GM23338 (cell line): ENCODE data around the gene CCDC122. TPM values are rescaled to one million over a fixed set of nuclear protein-coding genes. Genes with fewer than 3 reads are reported as not detected.

Source experiments
- ATAC-seq: fragments of 200-7000 bp; cut with Tn5 transposase; 3 replicates; pipeline ENCODE4 v1.9.1; 2020
- DNase-seq: peaks from one replicate; pipeline ENCODE4 v3.0.0-alpha.2; 2015; ENCODE audit warnings: low spot score
- H2AFZ ChIP-seq: fragments of 200-600 bp; sonication (generic); 2 replicates; pipeline ENCODE4 v1.8.0; 2016; ENCODE audit warnings: antibody characterized with exemption, mild to moderate bottlenecking, moderate library complexity
- H3F3A ChIP-seq: fragments of 200-600 bp; sonication (generic); replicated peaks from 2 replicates; pipeline ENCODE4 v1.8.0; 2017; ENCODE audit warnings: antibody characterized with exemption, mixed run types, low read depth
- H3K27ac ChIP-seq: fragments of 200-600 bp; sonication (generic); 2 replicates; pipeline ENCODE4 v1.6.1; 2016; ENCODE audit warnings: low read depth
- H3K27me3 ChIP-seq: fragments of 200-600 bp; sonication (generic); 2 replicates; pipeline ENCODE4 v1.8.0; 2016; ENCODE audit warnings: mild to moderate bottlenecking, mixed run types, moderate library complexity; ENCODE audit not compliant: insufficient read depth
- H3K36me3 ChIP-seq: fragments of 200-600 bp; sonication (generic); 2 replicates; pipeline ENCODE4 v1.8.0; 2016; ENCODE audit warnings: mild to moderate bottlenecking; ENCODE audit not compliant: insufficient read depth
- H3K4me1 ChIP-seq: fragments of 200-600 bp; sonication (generic); 2 replicates; pipeline ENCODE4 v1.8.0; 2016; ENCODE audit warnings: mild to moderate bottlenecking, moderate library complexity; ENCODE audit not compliant: insufficient read depth
- H3K4me2 ChIP-seq: fragments of 200-600 bp; sonication (generic); 2 replicates; pipeline ENCODE4 v1.7.1; 2017; ENCODE audit warnings: mixed run types
- H3K4me3 ChIP-seq: fragments of 200-600 bp; sonication (generic); 2 replicates; pipeline ENCODE4 v1.6.1; 2016; ENCODE audit warnings: mixed run types
- H3K79me2 ChIP-seq: fragments of 200-600 bp; sonication (generic); replicated peaks from 2 replicates; pipeline ENCODE4 v1.8.0; 2017; ENCODE audit warnings: mild to moderate bottlenecking; ENCODE audit not compliant: insufficient read depth
- H3K9me2 ChIP-seq: fragments of 200-600 bp; sonication (generic); 2 replicates; pipeline ENCODE4 v1.8.0; 2017; ENCODE audit not compliant: insufficient read depth
- H4K20me1 ChIP-seq: fragments of 200-600 bp; sonication (generic); replicated peaks from 2 replicates; pipeline ENCODE4 v1.8.0; 2017; ENCODE audit warnings: mild to moderate bottlenecking; ENCODE audit not compliant: insufficient read depth
- H3K27ac Mint-ChIP-seq: 2 replicates; pipeline ENCODE4 v1.8.0; 2020; ENCODE audit warnings: inconsistent platforms, mild to moderate bottlenecking, moderate library complexity, mixed read lengths
- H3K27me3 Mint-ChIP-seq: 3 replicates; pipeline ENCODE4 v1.8.0; 2022; ENCODE audit warnings: low read depth, mild to moderate bottlenecking, moderate library complexity, mixed read lengths, inconsistent platforms; ENCODE audit not compliant: insufficient read depth, poor library complexity
- H3K36me3 Mint-ChIP-seq: 3 replicates; pipeline ENCODE4 v1.8.0; 2021; ENCODE audit warnings: low read depth, mild to moderate bottlenecking, inconsistent platforms, moderate library complexity, mixed read lengths
- H3K4me1 Mint-ChIP-seq: 3 replicates; pipeline ENCODE4 v1.8.0; 2020; ENCODE audit warnings: mild to moderate bottlenecking, inconsistent platforms, mixed read lengths
- H3K4me3 Mint-ChIP-seq: 3 replicates; pipeline ENCODE4 v1.8.0; 2021; ENCODE audit warnings: moderate library complexity, mild to moderate bottlenecking, inconsistent platforms, mixed read lengths
- H3K9me3 Mint-ChIP-seq: 3 replicates; pipeline ENCODE4 v1.8.0; 2020; ENCODE audit warnings: moderate library complexity, mild to moderate bottlenecking, inconsistent platforms, mixed read lengths
- CTCF ChIP-seq, 2 experiments: fragments of 200-600 bp in 1 of 2; sonication (generic) in 1 of 2; conservative IDR thresholded peaks; 2 replicates each; pipeline versions ENCODE4 v1.5.1 to v1.6.1; 2016 to 2017; ENCODE audit warnings: antibody characterized with exemption in 2 of 2, low read depth in 2 of 2, mild to moderate bottlenecking in 2 of 2, moderate library complexity in 1 of 2
- EZH2 ChIP-seq: fragments of 200-600 bp; sonication (generic); IDR thresholded peaks from one replicate; pipeline ENCODE4 v1.8.0; 2017; ENCODE audit warnings: antibody characterized with exemption, mild to moderate bottlenecking, low read depth; ENCODE audit not compliant: unreplicated experiment
- EZH2phosphoT487 ChIP-seq: fragments of 200-600 bp; sonication (generic); IDR thresholded peaks from one replicate; pipeline ENCODE4 v1.8.1; 2018; ENCODE audit warnings: antibody characterized with exemption; ENCODE audit not compliant: unreplicated experiment
- POLR2AphosphoS5 ChIP-seq: IDR thresholded peaks from 2 replicates; pipeline ENCODE4 v1.6.1; 2016; ENCODE audit warnings: antibody characterized with exemption, low read depth
- STAT1 ChIP-seq: IDR thresholded peaks from one replicate; pipeline ENCODE4 v1.6.1; 2016; ENCODE audit warnings: antibody characterized with exemption; ENCODE audit not compliant: unreplicated experiment
- ZNF114 ChIP-seq: fragments of 250-450 bp; sonication (Bioruptor Pico); IDR thresholded peaks from 2 replicates; pipeline ENCODE4 v1.5.0; 2020; ENCODE audit warnings: mild to moderate bottlenecking, moderate library complexity
- ZNF331 ChIP-seq: fragments of 250-450 bp; sonication (Bioruptor Pico); IDR thresholded peaks from 2 replicates; pipeline ENCODE4 v1.5.0; 2020; ENCODE audit warnings: low read depth, mild to moderate bottlenecking, moderate library complexity
- polyA plus RNA-seq: library from polyadenylated mRNA; unstranded; fragments of >200 nt; fragmentation: Nextera tagmentation; extraction: Ambion mirVana; gene quantifications from 2 replicates; pipeline ENCODE4 v1.2.1, GENCODE V29; 2016
- total RNA-seq: library from RNA; depleted of rRNA; stranded (reverse); fragments of >200 nt; shearing (Covaris generic); gene quantifications from 2 replicates; pipeline ENCODE4 v1.2.3, GENCODE V29; 2014
- TF ChIP-seq, protein P1 (sequence below): IDR thresholded peaks from 2 replicates; pipeline ENCODE4 v1.6.1; 2016; ENCODE audit warnings: antibody characterized with exemption
- TF ChIP-seq, protein P2 (sequence below): IDR thresholded peaks from one replicate; pipeline ENCODE4 v1.6.1; 2018; ENCODE audit warnings: antibody characterized with exemption; ENCODE audit not compliant: unreplicated experiment

The CCDC122 gene
- total and polyA plus RNA-seq, 2 experiments from 2014 or later = 7.5 to 30.6 TPM

DNA sequence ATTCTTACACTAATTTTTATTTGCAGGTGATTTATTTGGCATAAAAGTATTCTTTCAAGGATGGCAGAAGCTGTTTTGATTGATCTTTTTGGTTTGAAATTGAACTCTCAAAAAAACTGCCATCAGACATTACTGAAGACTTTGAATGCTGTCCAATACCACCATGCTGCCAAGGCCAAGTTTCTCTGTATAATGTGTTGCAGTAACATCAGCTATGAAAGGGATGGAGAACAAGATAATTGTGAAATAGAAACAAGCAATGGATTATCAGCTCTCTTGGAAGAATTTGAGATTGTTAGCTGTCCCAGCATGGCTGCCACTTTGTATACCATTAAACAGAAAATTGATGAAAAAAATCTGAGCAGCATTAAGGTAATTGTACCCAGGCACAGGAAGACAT lies 1.4 kb upstream of the CCDC122 start (continued):
- TF ChIP-seq POLR2AphosphoS5 (no peak), EZH2 (no peak), ZNF114 (no peak), ZNF331 (CRISPR knock-in tag) (no peak), CTCF (conservative IDR thresholded peaks at IDR 0.05; ENCODE audit: low read depth in 2 of 2) (no peak), STAT1 (no peak)
- TF ChIP-seq, protein P1, sequence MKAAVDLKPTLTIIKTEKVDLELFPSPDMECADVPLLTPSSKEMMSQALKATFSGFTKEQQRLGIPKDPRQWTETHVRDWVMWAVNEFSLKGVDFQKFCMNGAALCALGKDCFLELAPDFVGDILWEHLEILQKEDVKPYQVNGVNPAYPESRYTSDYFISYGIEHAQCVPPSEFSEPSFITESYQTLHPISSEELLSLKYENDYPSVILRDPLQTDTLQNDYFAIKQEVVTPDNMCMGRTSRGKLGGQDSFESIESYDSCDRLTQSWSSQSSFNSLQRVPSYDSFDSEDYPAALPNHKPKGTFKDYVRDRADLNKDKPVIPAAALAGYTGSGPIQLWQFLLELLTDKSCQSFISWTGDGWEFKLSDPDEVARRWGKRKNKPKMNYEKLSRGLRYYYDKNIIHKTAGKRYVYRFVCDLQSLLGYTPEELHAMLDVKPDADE = no peak
- TF ChIP-seq, protein P2, sequence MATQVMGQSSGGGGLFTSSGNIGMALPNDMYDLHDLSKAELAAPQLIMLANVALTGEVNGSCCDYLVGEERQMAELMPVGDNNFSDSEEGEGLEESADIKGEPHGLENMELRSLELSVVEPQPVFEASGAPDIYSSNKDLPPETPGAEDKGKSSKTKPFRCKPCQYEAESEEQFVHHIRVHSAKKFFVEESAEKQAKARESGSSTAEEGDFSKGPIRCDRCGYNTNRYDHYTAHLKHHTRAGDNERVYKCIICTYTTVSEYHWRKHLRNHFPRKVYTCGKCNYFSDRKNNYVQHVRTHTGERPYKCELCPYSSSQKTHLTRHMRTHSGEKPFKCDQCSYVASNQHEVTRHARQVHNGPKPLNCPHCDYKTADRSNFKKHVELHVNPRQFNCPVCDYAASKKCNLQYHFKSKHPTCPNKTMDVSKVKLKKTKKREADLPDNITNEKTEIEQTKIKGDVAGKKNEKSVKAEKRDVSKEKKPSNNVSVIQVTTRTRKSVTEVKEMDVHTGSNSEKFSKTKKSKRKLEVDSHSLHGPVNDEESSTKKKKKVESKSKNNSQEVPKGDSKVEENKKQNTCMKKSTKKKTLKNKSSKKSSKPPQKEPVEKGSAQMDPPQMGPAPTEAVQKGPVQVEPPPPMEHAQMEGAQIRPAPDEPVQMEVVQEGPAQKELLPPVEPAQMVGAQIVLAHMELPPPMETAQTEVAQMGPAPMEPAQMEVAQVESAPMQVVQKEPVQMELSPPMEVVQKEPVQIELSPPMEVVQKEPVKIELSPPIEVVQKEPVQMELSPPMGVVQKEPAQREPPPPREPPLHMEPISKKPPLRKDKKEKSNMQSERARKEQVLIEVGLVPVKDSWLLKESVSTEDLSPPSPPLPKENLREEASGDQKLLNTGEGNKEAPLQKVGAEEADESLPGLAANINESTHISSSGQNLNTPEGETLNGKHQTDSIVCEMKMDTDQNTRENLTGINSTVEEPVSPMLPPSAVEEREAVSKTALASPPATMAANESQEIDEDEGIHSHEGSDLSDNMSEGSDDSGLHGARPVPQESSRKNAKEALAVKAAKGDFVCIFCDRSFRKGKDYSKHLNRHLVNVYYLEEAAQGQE = no peak

DNA sequence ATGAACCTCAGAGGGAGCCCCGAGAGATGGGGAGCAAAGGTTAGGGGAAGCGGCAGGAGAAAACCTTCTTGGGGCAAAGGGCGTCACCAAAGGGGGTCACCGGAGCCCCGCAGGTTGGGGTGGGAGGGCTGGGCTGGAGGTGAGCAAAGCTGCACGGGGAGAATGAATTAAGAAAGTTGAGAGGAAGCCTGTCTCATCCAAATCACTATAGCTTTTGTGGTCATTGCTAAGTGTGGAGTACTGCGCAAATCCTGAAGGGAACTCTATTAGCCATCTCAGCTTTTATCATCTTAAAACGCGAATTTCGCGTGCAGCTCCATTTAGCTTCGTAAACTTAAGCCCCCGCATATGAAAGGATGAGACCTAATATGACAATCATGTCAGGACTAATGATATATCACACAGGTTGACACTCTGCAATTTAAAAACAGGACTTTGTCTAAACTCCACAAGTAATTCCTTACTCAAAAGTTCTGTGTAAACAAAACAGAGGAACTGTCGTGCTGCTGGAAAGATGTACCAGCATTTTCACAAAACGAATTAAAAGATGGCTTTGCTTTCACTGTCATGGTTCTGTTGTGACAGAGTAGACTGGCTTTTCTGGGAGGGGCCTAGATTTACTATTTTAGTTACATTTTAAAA lies 795 bp upstream of the CCDC122 start:
- Mint-ChIP-seq H3K4me3 (peak overlapping the region; percentile 85), H3K36me3 (no peaks in the 10 kb centered on the region), H3K9me3 (no peaks in the 10 kb centered on the region), H3K4me1 (peaks cover 40% of the 10 kb centered on the region), H3K27ac (no peak overlapping the region), H3K27me3 (peaks cover 5% of the 10 kb centered on the region)
- Histone ChIP-seq H3K36me3 (no peaks in the 10 kb centered on the region), H3K4me1 (peaks cover 27% of the 10 kb centered on the region), H3K27ac (no peak overlapping the region), H3K79me2 (no peaks in the 10 kb centered on the region; the same call in 1 of the 2 replicates), H3K4me3 (peak overlapping the region; percentile 73), H3K9me2 (no peaks in the 10 kb centered on the region), H3K4me2 (peak overlapping the region; percentile 83), H4K20me1 (no peaks in the 10 kb centered on the region), H3K27me3 (peaks cover 13% of the 10 kb centered on the region), H2AFZ (peak overlapping the region; percentile 67; the same call in 1 of the 2 replicates), H3F3A (no peaks in the 10 kb centered on the region)
- ATAC-seq (no peak), DNase-seq (peak; percentile 15)
- TF ChIP-seq POLR2AphosphoS5 (no peak), STAT1 (no peak), EZH2phosphoT487 (no peak)
- TF ChIP-seq, protein P2 = no peak
